ENCODE results near the gene DHRSX.
"Not testable (repeated sequence)": the region's sequence is repeated elsewhere in the genome, so short reads cannot be mapped to it uniquely, and the experiment has no call there.

- not testable (repeated sequence) for TF ChIP-seq CTCF, POLR2A (IDR thresholded peaks at IDR 0.05)
Measured at GRCh38 chrX:2419418-2419817, 81.4 kb downstream of the DHRSX start.
